ENCODE results near the gene TLX2. TPM values are rescaled to one million over a fixed set of nuclear protein-coding genes. Genes with fewer than 3 reads are reported as not detected.

TLX2 gene
- total and polyA plus RNA-seq, 2 of the 13 experiments (the other 11 are each of a cell fraction or from before 2014, with no cell fraction given) = 0.05 to 0.20 TPM

GRCh38 chr2:74505448-74506246 lies 8.6 kb upstream of the TLX2 start (continued):
- TF ChIP-seq ZNF687 (CRISPR knock-in tag; IDR thresholded peaks at IDR 0.05) (no peak), POLR2A (IDR thresholded peaks at IDR 0.05; ENCODE audit: insufficient read depth in 1 of 2, low read depth in 2 of 2, low read length in 2 of 2) (peak in 1 of 2 experiments; percentile 52; a peak in 2 of 4 replicates), REST (IDR thresholded peaks at IDR 0.05; ENCODE audit: borderline replicate concordance in 1 of 2, low read depth in 1 of 2, low read length in 2 of 2) (no peak), ZNF350 (CRISPR knock-in tag; IDR thresholded peaks at IDR 0.05; ENCODE audit: borderline replicate concordance, low read depth) (no peak), RFX3 (CRISPR knock-in tag; IDR thresholded peaks at IDR 0.05) (no peak), SALL1 (CRISPR knock-in tag; IDR thresholded peaks at IDR 0.05) (peak; percentile 2; the same call in 1 of the 2 replicates), RXRA (CRISPR knock-in tag; IDR thresholded peaks at IDR 0.05) (0 out of 2 replicates have a peak, but pooled peaks have one; percentile 22), PAF1 (CRISPR knock-in tag; IDR thresholded peaks at IDR 0.05) (peak; percentile 28; the same call in 1 of the 2 replicates), ZNF567 (CRISPR knock-in tag; IDR thresholded peaks at IDR 0.05; ENCODE audit: borderline replicate concordance) (no peak), POLR2G (IDR thresholded peaks at IDR 0.05; ENCODE audit: low read depth, low read length) (peak; percentile 67; the same call in 1 of the 2 replicates), RBM22 (optimal IDR thresholded peaks at IDR 0.05; ENCODE audit: low read length) (peak; percentile 94), THAP7 (CRISPR knock-in tag; IDR thresholded peaks at IDR 0.05) (no peak), PHF8 (CRISPR knock-in tag; IDR thresholded peaks at IDR 0.05) (peak; percentile 30; the same call in 1 of the 2 replicates), MAFK (conservative IDR thresholded peaks at IDR 0.05 in 1 of 2, IDR thresholded peaks at IDR 0.05 in 1 of 2; ENCODE audit: low read length in 2 of 2) (no peak), ZC3H13 (CRISPR knock-in tag; IDR thresholded peaks at IDR 0.05) (peak; percentile 97), ZNF30 (CRISPR knock-in tag; IDR thresholded peaks at IDR 0.05) (no peak), FLYWCH1 (CRISPR knock-in tag; IDR thresholded peaks at IDR 0.05) (no peak), POLR2AphosphoS5 (IDR thresholded peaks at IDR 0.05; ENCODE audit: low read depth, low read length) (peak; percentile 29; the same call in 1 of the 2 replicates), ZNF75D (CRISPR knock-in tag; IDR thresholded peaks at IDR 0.05; ENCODE audit: borderline replicate concordance) (0 out of 2 replicates have a peak, but pooled peaks have one; percentile 46), STAG1 (CRISPR knock-in tag; IDR thresholded peaks at IDR 0.05) (no peak), ZNF839 (CRISPR knock-in tag; IDR thresholded peaks at IDR 0.05; ENCODE audit: borderline replicate concordance) (no peak), ZNF605 (CRISPR knock-in tag; IDR thresholded peaks at IDR 0.05) (0 out of 2 replicates have a peak, but pooled peaks have one; percentile 38)

All from HepG2 (cell line).